Activated T-cell treated with anti-CD3 and anti-CD28 coated beads, Interleukin-2, amount 50 U/mL, for 24 hours (primary cell): ENCODE data around the gene MLEC.
A peak's percentile ranks its signal among the peaks of the same experiment; 100 is the strongest.

ENCODE experiments used
- DNase-seq: peaks from one replicate; pipeline ENCODE4 v3.0.0-alpha.2; 2020
- H3K27ac Mint-ChIP-seq: 2 replicates; pipeline ENCODE4 v1.8.0; 2020; ENCODE audit warnings: mild to moderate bottlenecking, mixed read lengths
- H3K27me3 Mint-ChIP-seq: 2 replicates; pipeline ENCODE4 v1.8.0; 2020; ENCODE audit warnings: mixed read lengths
- H3K36me3 Mint-ChIP-seq: 2 replicates; pipeline ENCODE4 v1.8.0; 2020; ENCODE audit warnings: low read depth, mixed read lengths
- H3K4me1 Mint-ChIP-seq: 2 replicates; pipeline ENCODE4 v1.8.0; 2020; ENCODE audit warnings: low read depth, mixed read lengths
- H3K4me3 Mint-ChIP-seq: 2 replicates; pipeline ENCODE4 v1.8.0; 2020; ENCODE audit warnings: mild to moderate bottlenecking, moderate library complexity, mixed read lengths
- H3K9me3 Mint-ChIP-seq: 2 replicates; pipeline ENCODE4 v1.8.0; 2020; ENCODE audit warnings: mixed read lengths

The MLEC gene, protein sequence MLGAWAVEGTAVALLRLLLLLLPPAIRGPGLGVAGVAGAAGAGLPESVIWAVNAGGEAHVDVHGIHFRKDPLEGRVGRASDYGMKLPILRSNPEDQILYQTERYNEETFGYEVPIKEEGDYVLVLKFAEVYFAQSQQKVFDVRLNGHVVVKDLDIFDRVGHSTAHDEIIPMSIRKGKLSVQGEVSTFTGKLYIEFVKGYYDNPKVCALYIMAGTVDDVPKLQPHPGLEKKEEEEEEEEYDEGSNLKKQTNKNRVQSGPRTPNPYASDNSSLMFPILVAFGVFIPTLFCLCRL

DNA sequence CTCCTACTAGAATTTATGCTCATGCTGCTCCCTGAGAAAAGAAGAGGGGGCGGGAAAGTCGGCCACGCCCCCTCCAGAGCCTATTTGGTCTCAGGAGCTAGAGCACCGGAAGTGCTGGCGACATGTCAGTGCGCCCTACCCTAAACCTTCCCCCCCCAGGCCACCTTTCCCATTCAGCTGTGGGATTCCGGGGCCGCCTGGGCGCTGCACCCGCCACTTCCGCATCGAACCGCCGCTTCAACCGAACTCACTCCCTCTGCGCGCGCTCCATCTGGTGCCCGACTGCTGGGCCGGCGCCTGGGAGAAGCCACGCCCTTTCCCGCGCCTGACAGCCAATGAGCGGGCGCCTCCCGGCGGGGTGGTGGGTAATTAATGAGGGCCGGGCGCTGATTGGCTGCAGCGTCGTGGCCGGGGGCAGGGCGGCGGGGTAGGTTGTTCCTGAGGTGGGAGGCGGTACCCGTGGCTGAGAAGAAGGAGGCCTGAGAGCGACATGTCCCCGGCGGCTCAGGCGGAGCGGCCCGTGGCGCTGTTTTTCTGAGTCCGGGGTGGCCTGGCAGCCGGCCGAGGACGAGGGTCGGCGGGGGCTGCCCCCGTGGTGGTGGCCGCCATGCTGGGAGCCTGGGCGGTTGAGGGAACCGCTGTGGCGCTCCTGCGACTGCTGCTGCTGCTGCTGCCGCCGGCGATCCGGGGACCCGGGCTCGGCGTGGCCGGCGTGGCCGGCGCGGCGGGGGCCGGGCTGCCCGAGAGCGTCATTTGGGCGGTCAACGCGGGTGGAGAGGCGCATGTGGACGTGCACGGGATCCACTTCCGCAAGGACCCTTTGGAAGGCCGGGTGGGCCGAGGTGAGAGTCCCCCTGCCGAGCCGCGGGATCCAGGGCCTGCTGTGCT lies at the start of gene MLEC:
Gene MLEC, plus strand, starts transcription at position 460 of the 888 bp plus-strand sequence. Its CDS starts 148 bp downstream, at position 608.
- peak within 1 kb of the TSS; percentile 98 for H3K27ac Mint-ChIP-seq
- H3K27me3 Mint-ChIP-seq: no peaks in the 10 kb centered on the region
- peak within 1 kb of the TSS; percentile 92 for H3K4me3 Mint-ChIP-seq
- H3K36me3 Mint-ChIP-seq: peaks cover 24% of the 10 kb centered on the region
- DNase-seq: peak; percentile 100
- H3K9me3 Mint-ChIP-seq: no peaks in the 10 kb centered on the region
- H3K4me1 Mint-ChIP-seq: peaks cover 54% of the 10 kb centered on the region

DNA sequence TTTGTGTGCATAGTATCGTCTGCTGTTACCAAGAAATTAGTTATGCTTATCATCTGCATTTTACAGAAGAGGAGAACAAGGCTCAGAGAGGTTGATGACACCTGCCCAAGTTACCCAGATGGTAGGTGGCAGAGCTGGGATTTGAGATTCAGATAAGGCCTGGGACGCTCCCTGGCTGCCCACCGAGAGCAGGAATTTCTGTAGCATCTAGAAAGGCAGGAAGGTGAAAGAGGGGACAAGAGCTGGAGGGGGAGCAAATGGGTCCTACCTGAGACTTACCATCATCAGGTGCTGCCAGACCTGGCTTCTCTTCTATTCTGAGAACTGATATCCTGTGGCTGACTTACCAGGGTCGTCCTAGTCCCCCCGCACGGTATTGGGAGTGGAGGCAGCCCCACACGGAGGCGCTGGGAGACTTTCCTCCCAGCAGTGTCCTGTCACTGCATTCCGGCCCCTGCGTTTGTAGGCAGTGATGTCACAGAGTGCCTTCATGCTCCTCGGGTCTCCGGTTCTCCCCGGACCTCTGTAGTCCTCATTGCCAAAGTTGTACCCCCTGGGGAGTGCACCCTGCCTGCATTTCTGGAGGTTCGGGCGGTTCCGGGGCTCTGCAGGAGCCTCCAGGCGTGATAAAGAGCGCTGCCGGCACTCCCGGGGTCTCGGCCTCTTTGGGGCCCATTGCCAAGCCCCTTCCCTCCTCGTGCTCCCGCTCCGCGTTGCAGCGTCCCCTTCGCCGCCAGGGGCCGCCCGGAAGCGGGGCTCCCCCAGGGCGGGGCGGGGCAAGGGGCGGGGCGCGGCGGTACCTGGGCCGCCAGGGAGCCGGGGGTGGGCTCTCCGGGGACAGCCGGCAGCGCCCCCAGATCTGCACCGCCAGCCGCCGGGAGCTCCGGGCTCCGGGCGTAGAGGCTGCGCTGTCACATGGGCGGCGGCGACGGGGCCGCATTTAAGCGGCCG lies 46.9 kb upstream of the MLEC start, which contains the start of gene CABP1:
Gene CABP1, plus strand, starts transcription at position 856 of the 951 bp plus-strand sequence. Its CDS starts 60 bp downstream, at position 916.
- H3K4me1 Mint-ChIP-seq: peaks cover 10% of the 10 kb centered on the region
- peak; percentile 84 for DNase-seq

DNA sequence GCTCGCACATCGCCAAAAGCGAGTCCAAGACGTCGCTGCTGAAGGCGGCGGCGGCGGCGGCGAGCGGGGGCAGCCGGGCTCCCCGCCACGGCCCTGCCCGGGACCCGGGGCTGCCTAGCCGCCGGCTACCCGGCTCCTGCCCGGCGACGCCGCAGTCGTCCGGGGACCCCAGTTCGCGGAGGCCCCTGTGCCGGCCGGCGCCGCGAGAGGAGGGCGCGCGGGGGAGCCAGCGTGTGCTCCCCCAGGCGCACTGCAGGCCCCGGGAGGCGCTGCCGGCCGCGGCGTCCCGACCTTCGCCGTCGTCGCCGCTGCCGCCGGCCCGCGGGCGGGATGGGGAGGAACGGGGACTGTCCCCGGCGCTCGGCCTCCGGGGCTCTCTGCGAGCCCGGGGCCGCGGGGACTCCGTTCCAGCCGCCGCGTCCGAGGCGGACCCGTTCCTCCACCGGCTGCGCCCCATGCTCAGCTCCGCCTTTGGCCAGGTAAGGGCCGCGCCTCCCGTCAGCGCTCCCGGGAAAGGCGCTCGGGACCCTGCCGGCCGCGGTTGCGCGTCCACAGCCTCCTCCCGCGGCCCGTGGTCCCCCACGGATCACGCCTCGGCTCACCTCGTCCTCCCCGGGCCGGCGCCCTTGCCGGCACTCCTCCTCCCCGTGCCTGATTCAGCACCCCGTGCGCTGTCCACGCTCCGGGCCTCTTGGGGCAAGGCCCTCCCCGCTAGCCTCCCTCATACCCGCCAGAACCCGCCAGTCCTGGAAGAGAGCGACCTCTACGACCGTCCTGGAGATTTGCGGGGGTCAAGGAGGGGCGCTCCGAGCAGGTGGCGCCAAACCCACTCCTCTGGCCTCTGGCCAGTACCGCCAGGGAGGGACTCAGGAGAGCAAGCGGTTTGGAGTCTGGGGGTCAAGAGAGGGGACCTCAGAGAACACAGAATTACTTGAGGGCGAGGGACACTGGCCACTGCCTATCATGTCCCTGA lies 45.8 kb upstream of the MLEC start:
- Mint-ChIP-seq H3K27ac (no peak overlapping the region), H3K36me3 (no peaks in the 10 kb centered on the region), H3K4me3 (peak overlapping the region; percentile 65), H3K9me3 (no peaks in the 10 kb centered on the region), H3K27me3 (peaks cover 58% of the 10 kb centered on the region), H3K4me1 (peaks cover 10% of the 10 kb centered on the region)
- DNase-seq: peak; percentile 72

More for the DNA sequence above, 46.9 kb upstream of the MLEC start, which contains the start of gene CABP1:
- Mint-ChIP-seq H3K9me3 (no peaks in the 10 kb centered on the region), H3K27me3 (peaks cover 47% of the 10 kb centered on the region), H3K27ac (no peak within 1 kb of the TSS), H3K36me3 (no peaks in the 10 kb centered on the region), H3K4me3 (peak within 1 kb of the TSS; percentile 65)

DNA sequence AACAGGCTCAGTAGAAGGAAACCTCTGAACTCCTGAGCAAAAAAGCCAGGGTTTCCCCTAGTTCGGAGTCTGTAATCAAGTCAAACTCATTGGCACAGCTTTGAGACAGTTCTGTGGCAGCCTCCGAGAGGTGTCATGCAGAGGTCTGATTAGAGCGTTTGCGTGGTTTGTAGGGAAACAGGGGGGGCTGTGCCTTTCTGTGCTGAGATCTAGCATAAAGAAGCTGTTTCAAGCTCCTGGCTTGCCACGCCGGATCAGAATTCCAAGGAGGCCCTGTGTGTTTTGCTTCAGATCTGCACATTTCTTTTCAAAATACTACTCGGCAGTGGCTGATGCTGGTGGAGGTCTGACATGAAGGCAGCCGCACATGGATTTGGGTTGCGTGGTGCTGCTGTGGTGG lies 44.8 kb upstream of the MLEC start:
- Mint-ChIP-seq H3K36me3 (no peaks in the 10 kb centered on the region), H3K9me3 (no peaks in the 10 kb centered on the region), H3K27me3 (peaks cover 62% of the 10 kb centered on the region), H3K4me1 (peaks cover 12% of the 10 kb centered on the region), H3K4me3 (peak overlapping the region; percentile 29), H3K27ac (no peak overlapping the region)
- no peak for DNase-seq

DNA sequence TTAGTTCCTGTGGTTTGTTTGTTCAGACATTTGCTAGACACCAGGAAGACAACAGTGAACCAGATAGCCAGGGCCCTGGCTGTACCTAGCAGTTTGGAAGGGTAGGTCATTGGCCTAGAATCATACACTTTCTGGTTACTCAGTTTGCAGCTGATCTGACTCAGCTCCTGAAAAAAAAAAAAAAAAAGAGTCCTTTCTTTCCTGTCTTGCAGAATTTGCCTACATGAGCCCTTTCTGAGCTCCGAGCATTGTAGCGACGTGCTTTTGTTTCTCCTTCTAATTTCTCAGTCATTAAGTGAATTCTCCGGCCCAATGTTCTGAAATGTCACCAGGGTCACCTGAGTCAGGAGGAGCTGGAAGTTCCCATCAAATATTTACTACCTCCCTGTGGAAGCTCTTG lies 44.1 kb upstream of the MLEC start:
- peaks cover 62% of the 10 kb centered on the region for H3K27me3 Mint-ChIP-seq
- H3K9me3 Mint-ChIP-seq: no peaks in the 10 kb centered on the region
- no peak for DNase-seq
- no peaks in the 10 kb centered on the region for H3K36me3 Mint-ChIP-seq
- no peak overlapping the region for H3K4me3 Mint-ChIP-seq
- H3K27ac Mint-ChIP-seq: no peak overlapping the region
- peaks cover 13% of the 10 kb centered on the region for H3K4me1 Mint-ChIP-seq

DNA sequence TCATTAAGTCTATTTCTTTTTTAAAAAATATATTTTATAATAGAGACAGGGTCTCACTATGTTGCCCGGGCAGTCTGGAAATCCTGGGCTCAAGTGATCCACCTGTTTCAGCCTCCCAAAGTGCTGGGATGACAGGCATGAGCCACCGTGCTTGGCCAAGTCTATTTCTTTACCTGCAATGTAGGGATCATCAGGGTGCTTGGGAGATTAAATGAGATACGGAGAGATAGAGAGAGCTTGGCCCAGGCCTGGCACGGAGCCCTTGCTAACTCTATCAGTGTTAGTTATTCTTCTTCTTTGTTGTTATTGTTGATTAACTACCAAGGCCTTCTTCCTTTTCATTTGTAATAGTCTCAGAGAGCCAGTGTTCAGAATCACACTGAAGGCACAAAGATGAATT lies 43.4 kb upstream of the MLEC start:
- Mint-ChIP-seq H3K9me3 (no peaks in the 10 kb centered on the region), H3K27ac (no peak overlapping the region), H3K4me1 (peaks cover 13% of the 10 kb centered on the region), H3K4me3 (no peak overlapping the region), H3K36me3 (no peaks in the 10 kb centered on the region), H3K27me3 (peaks cover 68% of the 10 kb centered on the region)
- no peak for DNase-seq

DNA sequence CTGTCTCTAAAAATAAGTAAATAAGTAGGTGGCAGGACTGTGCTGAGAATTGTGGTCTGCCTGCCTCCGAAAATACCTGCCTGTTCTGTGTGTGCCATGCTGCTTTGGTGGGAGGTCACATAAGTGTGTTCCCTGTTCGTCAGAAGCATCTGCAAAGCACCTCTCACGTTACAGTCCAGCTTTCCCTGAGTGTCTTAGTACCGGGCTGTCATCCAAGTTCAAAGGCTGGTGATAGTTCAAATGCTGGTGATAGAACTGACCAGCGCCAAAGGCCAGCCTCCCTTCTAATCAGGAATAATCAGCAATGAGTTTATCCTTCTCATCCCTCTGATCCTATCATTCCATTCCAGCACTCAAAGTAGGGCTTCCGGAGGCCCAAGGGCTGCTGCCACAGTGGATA lies 40.9 kb upstream of the MLEC start:
- H3K4me1 Mint-ChIP-seq: peaks cover 16% of the 10 kb centered on the region
- no peak for DNase-seq
- H3K27me3 Mint-ChIP-seq: peaks cover 84% of the 10 kb centered on the region
- no peaks in the 10 kb centered on the region for H3K36me3 Mint-ChIP-seq
- H3K27ac Mint-ChIP-seq: no peak overlapping the region
- H3K4me3 Mint-ChIP-seq: no peak overlapping the region
- no peaks in the 10 kb centered on the region for H3K9me3 Mint-ChIP-seq

DNA sequence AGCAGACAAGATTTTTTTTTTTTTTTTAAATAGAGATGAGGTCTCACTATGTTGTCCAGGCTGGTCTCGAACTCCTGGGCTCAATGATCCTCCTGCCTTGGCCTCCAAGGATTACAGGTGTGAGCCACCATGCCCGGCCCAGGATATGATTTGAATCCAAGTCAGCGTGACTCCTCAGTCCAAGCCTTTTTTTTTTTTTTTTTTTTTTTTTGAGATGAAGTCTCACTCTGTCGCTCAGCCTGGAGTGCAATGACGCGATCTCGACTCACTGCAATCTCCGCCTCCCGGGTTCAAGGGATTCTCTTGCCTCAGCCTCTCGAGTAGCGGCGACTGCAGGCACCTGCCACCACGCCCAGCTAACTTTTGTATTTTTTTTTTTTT lies 39.6 kb upstream of the MLEC start:
- DNase-seq: no peak
- no peak overlapping the region for H3K27ac Mint-ChIP-seq
- H3K36me3 Mint-ChIP-seq: no peaks in the 10 kb centered on the region
- H3K4me1 Mint-ChIP-seq: peaks cover 11% of the 10 kb centered on the region
- H3K27me3 Mint-ChIP-seq: peaks cover 83% of the 10 kb centered on the region
- no peaks in the 10 kb centered on the region for H3K9me3 Mint-ChIP-seq
- no peak overlapping the region for H3K4me3 Mint-ChIP-seq

DNA sequence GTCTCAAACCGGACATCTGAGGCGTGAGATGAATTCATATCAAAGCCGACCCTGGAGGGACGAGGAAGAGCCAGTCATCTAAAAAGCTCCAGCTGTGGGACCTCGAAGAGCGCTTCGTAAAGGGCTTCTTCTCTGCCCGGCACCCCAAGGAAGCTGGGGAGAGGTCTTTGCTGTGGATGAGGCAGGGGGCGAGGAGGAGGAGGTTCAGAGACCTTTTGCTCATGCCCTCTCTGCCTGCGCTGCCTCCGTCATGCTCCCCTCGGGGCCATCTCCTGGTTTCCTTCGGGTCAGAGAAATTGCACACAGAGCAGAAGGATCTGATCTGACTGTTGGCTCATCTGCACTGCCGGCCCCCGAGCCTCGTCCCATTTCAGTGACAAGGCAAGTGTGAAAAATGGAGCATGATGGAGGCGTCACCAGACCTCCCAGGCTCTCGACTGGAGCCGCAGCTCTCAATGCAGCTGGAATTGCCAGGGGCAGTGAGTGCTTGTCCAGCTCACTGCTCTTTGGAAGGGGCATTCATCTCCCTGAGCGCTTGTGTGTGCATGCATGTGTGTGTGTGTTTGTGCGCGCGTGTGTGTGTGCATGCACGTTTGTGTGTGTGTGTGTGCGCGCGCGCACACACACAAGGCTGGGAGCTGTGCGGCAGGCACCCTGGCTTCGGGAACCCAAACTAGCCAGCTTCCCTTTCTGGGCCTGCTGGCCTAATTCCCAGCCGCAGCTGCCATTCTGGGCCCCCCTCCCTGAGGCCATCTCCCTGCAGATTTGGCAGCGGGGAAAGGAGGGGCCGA lies 37.3 kb upstream of the MLEC start:
- no peaks in the 10 kb centered on the region for H3K9me3 Mint-ChIP-seq
- peaks cover 67% of the 10 kb centered on the region for H3K27me3 Mint-ChIP-seq
- DNase-seq: no peak
- H3K4me1 Mint-ChIP-seq: peaks cover 9% of the 10 kb centered on the region
- H3K36me3 Mint-ChIP-seq: no peaks in the 10 kb centered on the region
- H3K4me3 Mint-ChIP-seq: peak overlapping the region; percentile 23
- no peak overlapping the region for H3K27ac Mint-ChIP-seq

DNA sequence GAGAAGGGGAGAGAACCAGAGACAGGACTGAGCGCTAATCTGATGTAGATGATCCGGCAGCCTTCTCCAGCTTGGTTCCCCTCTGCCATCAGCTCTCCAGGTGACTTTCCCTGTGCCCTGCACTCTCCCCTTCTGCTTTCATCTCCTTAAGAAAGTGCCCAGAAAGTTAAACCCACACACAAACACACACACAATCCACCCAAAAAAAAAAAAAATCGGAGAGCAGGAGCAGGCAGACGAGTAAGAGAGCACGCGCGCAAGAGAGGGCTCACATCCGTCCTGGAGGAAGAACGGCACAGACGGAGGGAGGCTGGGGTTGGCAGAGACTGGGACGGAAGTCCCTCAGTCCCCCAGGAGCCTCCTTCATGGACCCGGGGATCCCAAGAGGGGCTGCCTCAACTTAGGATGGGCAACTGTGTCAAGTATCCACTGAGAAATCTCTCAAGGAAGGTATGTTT lies 36.7 kb upstream of the MLEC start:
- H3K27me3 Mint-ChIP-seq: peaks cover 61% of the 10 kb centered on the region
- peaks cover 9% of the 10 kb centered on the region for H3K4me1 Mint-ChIP-seq
- H3K4me3 Mint-ChIP-seq: no peak overlapping the region
- DNase-seq: no peak
- no peaks in the 10 kb centered on the region for H3K9me3 Mint-ChIP-seq
- H3K27ac Mint-ChIP-seq: no peak overlapping the region
- H3K36me3 Mint-ChIP-seq: no peaks in the 10 kb centered on the region

DNA sequence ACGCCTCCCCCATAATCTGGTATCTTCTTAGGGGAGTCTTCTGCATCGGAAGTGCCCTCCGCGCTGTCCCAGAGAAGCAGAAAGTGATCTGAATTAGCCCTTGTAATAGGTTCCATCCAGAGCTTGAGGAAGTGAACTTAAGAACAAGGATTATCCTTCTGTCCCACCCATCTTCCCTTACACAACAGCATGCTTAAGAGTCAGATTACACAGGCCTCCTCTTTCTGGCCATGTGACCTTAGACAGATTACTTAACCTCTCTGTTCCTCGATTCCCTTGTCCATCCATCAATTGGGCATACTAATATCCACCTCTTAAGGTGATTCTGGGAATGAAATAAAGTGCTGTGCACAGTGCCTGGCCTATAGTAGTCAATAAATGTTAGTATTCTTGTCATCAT lies 35.1 kb upstream of the MLEC start:
- H3K27me3 Mint-ChIP-seq: peaks cover 48% of the 10 kb centered on the region
- no peak for DNase-seq
- no peaks in the 10 kb centered on the region for H3K36me3 Mint-ChIP-seq
- H3K4me1 Mint-ChIP-seq: peaks cover 9% of the 10 kb centered on the region
- no peaks in the 10 kb centered on the region for H3K9me3 Mint-ChIP-seq
- H3K4me3 Mint-ChIP-seq: no peak overlapping the region
- no peak overlapping the region for H3K27ac Mint-ChIP-seq

DNA sequence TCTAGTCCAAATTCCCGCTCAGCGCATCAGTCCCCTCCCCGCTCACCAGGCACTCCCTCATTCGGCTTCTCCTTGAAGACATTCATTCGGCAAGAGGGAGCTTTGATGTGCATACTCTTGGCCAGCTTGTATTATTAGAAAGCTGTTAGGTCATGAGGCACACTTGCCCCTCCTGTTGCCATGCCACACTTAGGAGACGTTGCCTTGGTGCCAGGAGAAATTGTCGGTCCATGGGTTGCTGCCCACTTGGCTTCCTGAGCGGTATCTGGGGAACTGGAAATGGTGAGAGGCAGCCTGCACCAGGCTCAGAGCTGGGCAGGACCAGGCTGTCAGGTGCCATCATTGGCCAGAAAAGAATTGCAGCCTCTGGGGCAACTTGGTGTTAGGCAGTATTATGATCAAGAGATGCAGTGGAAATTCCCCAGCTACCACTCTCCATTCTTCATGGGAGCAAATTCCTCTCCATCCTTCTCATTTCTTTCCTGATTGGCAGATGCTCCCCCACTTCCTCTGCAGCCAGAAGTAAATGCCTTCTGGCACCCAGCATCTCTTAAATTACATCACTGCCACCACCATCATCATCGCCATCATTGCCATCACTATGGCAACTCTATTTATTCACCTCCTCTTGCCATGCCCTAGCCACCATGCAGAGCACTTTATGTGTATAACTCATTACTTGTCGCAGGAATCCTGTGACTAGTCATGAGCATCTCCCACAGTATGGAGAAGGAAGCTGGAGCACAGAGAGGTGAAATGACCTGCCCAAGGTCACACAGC lies 34.1 kb upstream of the MLEC start:
- no peak overlapping the region for H3K27ac Mint-ChIP-seq
- no peaks in the 10 kb centered on the region for H3K36me3 Mint-ChIP-seq
- no peak for DNase-seq
- peaks cover 6% of the 10 kb centered on the region for H3K4me1 Mint-ChIP-seq
- H3K27me3 Mint-ChIP-seq: peaks cover 45% of the 10 kb centered on the region
- no peak overlapping the region for H3K4me3 Mint-ChIP-seq
- no peaks in the 10 kb centered on the region for H3K9me3 Mint-ChIP-seq
